Bronchial epithelial cell (primary cell): ENCODE measurements around the gene JMJD4. TPM values are rescaled to one million over a fixed set of nuclear protein-coding genes. Genes with fewer than 3 reads are reported as not detected.

Source experiments
- DNase-seq: peaks from one replicate; pipeline ENCODE4 v3.0.0-alpha.2; 2010; ENCODE audit warnings: low read depth
- FAIRE-seq: peaks from 2 replicates; lab custom pipeline; 2011; peaks lifted over from hg19 to GRCh38; lab: Jason Lieb, UNC
- H3K27me3 ChIP-seq: 2 replicates; pipeline ENCODE4 v1.5.1; 2011; ENCODE audit warnings: low read length; ENCODE audit not compliant: control insufficient read depth, insufficient read depth
- H3K36me3 ChIP-seq: 2 replicates; pipeline ENCODE4 v1.5.1; 2011; ENCODE audit warnings: low read length; ENCODE audit not compliant: control insufficient read depth, insufficient read depth
- H3K4me3 ChIP-seq: 2 replicates; pipeline ENCODE4 v1.5.1; 2011; ENCODE audit warnings: mild to moderate bottlenecking, low read depth, low read length, control low read depth
- total RNA-seq: library from RNA; depleted of rRNA; stranded (reverse); fragments of >200 nt; gene quantifications from 2 replicates; pipeline ENCODE4 v1.2.1, GENCODE V29; 2014
- TF ChIP-seq, protein P1 (sequence below): IDR thresholded peaks from 2 replicates; pipeline ENCODE4 v1.5.1; 2011; ENCODE audit warnings: mild to moderate bottlenecking, moderate library complexity, low read length, control low read depth, inconsistent platforms; ENCODE audit not compliant: insufficient read depth, severe bottlenecking

JMJD4 gene
- total RNA-seq, 1 donor from 2014 or later = 27.9 TPM

DNA sequence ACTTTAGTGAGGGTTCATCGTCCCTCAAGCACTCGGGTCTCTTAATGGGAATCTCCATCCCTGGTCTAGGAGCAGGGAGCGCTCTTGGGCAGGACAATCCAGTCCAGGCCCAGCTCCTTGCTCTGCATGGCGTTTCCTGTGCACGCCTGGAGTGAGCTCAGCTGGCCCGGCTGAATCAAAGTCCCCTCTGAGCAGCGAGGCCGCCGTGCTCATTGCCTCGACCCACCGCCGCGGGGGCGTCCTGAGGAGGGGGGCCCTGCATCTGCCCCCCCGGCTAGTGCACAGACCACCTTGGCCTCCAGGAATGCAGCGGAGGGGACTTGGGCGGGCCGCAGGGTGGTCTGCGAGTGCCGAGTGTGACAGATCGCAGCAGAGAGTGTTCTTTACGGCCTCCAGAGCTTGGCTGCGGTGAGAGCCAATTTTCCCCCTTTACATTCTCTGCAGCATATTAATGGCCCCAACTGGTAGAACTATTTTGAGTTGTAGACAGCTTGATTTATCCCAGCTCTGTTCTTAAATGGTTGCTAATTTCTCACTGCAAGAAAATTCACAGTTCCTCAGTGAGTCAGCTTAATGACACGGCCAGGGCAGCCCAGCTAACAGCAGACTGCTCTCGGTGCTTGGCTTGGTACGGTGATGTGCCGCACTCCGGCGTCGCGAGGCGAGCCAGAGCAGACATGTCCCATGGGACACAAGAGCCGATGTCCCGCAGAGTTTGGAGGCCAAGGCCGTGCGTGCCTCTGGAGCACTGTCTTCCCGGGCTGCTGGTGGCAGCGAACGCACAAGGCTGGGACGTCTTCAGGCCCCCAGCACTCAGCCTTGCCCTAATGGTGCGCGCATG lies 39.9 kb upstream of the JMJD4 start:
- H3K36me3 ChIP-seq = peaks cover 15% of the 10 kb centered on the region
- no peaks in the 10 kb centered on the region for H3K27me3 ChIP-seq
- FAIRE-seq (no peak), DNase-seq (no peak)
- H3K4me3 ChIP-seq = no peak overlapping the region
- TF ChIP-seq, protein P1, sequence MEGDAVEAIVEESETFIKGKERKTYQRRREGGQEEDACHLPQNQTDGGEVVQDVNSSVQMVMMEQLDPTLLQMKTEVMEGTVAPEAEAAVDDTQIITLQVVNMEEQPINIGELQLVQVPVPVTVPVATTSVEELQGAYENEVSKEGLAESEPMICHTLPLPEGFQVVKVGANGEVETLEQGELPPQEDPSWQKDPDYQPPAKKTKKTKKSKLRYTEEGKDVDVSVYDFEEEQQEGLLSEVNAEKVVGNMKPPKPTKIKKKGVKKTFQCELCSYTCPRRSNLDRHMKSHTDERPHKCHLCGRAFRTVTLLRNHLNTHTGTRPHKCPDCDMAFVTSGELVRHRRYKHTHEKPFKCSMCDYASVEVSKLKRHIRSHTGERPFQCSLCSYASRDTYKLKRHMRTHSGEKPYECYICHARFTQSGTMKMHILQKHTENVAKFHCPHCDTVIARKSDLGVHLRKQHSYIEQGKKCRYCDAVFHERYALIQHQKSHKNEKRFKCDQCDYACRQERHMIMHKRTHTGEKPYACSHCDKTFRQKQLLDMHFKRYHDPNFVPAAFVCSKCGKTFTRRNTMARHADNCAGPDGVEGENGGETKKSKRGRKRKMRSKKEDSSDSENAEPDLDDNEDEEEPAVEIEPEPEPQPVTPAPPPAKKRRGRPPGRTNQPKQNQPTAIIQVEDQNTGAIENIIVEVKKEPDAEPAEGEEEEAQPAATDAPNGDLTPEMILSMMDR = no peak

GRCh38 chr1:227774051-227774731 lies 39.1 kb upstream of the JMJD4 start:
- no peak for DNase-seq
- H3K36me3 ChIP-seq = peaks cover 13% of the 10 kb centered on the region
- H3K4me3 ChIP-seq = no peak overlapping the region
- H3K27me3 ChIP-seq = no peaks in the 10 kb centered on the region
- peak; percentile 84 for FAIRE-seq
- TF ChIP-seq, protein P1 = no peak

GRCh38 chr1:227773558-227773957 lies 38.5 kb upstream of the JMJD4 start:
- Histone ChIP-seq H3K36me3 (peaks cover 15% of the 10 kb centered on the region), H3K4me3 (no peak overlapping the region), H3K27me3 (no peaks in the 10 kb centered on the region)
- DNase-seq = no peak
- FAIRE-seq = no peak
- TF ChIP-seq, protein P1 = no peak

GRCh38 chr1:227771771-227772170 lies 36.7 kb upstream of the JMJD4 start:
- Histone ChIP-seq H3K4me3 (no peak overlapping the region), H3K27me3 (no peaks in the 10 kb centered on the region), H3K36me3 (peaks cover 17% of the 10 kb centered on the region)
- DNase-seq = no peak
- TF ChIP-seq, protein P1 = no peak
- FAIRE-seq = no peak

- Histone ChIP-seq H3K27me3 (no peaks in the 10 kb centered on the region), H3K36me3 (peaks cover 15% of the 10 kb centered on the region), H3K4me3 (no peak overlapping the region)
- no peak for DNase-seq
- FAIRE-seq = no peak
- TF ChIP-seq, protein P1 = no peak
Observed at GRCh38 chr1:227771326-227771725, 36.2 kb upstream of the JMJD4 start.
